HCT116 (cell line): ENCODE results near the gene SKI. TPM values are rescaled to one million over a fixed set of nuclear protein-coding genes. Genes with fewer than 3 reads are reported as not detected.

Experiments
- ATAC-seq: fragments of 200-7000 bp; cut with Tn5 transposase; 2 replicates; pipeline ENCODE4 v1.9.1; 2020; ENCODE audit warnings: mild to moderate bottlenecking, moderate library complexity
- BruUV-seq: library from RNA; stranded (reverse); fragments of 400-500 nt; replicated peaks from 2 replicates; lab custom pipeline; 2021; lab: Mats Ljungman, UMichigan
- CTCF ChIA-PET: fragments of 300-600 bp; sonication (Branson Sonifier 250); formaldehyde crosslinking; loops from one replicate; lab custom pipeline; 2021; ENCODE audit warnings: antibody characterized with exemption; lab: Charles Lee
- POLR2A ChIA-PET: fragments of 300-600, 350-600 bp; sonication (Branson Sonifier 250); formaldehyde crosslinking; loops from one replicate; lab custom pipeline; 2021; ENCODE audit warnings: antibody characterized with exemption; lab: Charles Lee
- RAD21 ChIA-PET, 2 experiments: fragments of 300-600 bp; sonication (Branson Sonifier 250); formaldehyde crosslinking; loops; one replicate each; lab custom pipeline; 2023; ENCODE audit warnings: low total read pairs in 2 of 2; ENCODE audit not compliant: uncharacterized antibody in 2 of 2, unreplicated experiment in 2 of 2, low non-redundant PET in 1 of 2; lab: Charles Lee
- DNase-seq: peaks from one replicate; pipeline ENCODE4 v3.0.0-alpha.2; 2010; ENCODE audit warnings: low read depth, low spot score
- H2AFZ ChIP-seq: fragments of 200-600 bp; shearing (Covaris generic), sonication (generic); 2 replicates; pipeline ENCODE4 v1.6.1; 2017; ENCODE audit warnings: low read depth, mixed run types, mixed read lengths, antibody characterized with exemption, low read length; ENCODE audit not compliant: poor library complexity, severe bottlenecking
- H3K27ac ChIP-seq: 2 replicates; pipeline ENCODE4 v1.5.1; 2012; ENCODE audit warnings: low read depth, low read length
- H3K27me3 ChIP-seq: fragments of 200-600 bp; sonication (generic); 2 replicates; pipeline ENCODE4 v1.6.1; 2016; ENCODE audit warnings: mixed run types, low read length, mixed read lengths; ENCODE audit not compliant: insufficient read depth
- H3K36me3 ChIP-seq, 2 experiments: fragments of 200-500 bp in 1 of 2; fragments of 200-600 bp in 1 of 2; sonication (Bioruptor generic) in 1 of 2; sonication (generic) in 1 of 2; 2 replicates each; pipeline versions ENCODE4 v1.5.1 to v1.6.1; 2014 to 2016; ENCODE audit warnings: low read length in 2 of 2, inconsistent platforms in 1 of 2, mixed read lengths in 1 of 2, mixed run types in 1 of 2; ENCODE audit not compliant: insufficient read depth in 2 of 2, control insufficient read depth in 1 of 2
- H3K4me1 ChIP-seq, 2 experiments: fragments of 200-600 bp in 1 of 2; sonication (generic) in 1 of 2; 2 replicates each; pipeline versions ENCODE4 v1.5.1 to v1.6.1; 2012 to 2017; ENCODE audit warnings: low read length in 2 of 2, inconsistent platforms in 1 of 2, mild to moderate bottlenecking in 1 of 2, mixed read lengths in 1 of 2, mixed run types in 1 of 2, moderate library complexity in 1 of 2; ENCODE audit not compliant: insufficient read depth in 2 of 2, control insufficient read depth in 1 of 2
- H3K4me2 ChIP-seq: fragments of 200-600 bp; sonication (generic); 2 replicates; pipeline ENCODE4 v1.6.1; 2017; ENCODE audit warnings: mixed run types, low read length, mixed read lengths
- H3K4me3 ChIP-seq, 2 experiments: fragments of 200-600 bp in 1 of 2; sonication (generic) in 1 of 2; replicated peaks in 1 of 2; 2 replicates each; pipeline ENCODE4 v1.5.1; 2011 to 2016; ENCODE audit warnings: low read length in 2 of 2, control low read depth in 1 of 2, low read depth in 1 of 2, mild to moderate bottlenecking in 1 of 2, mixed read lengths in 1 of 2, mixed run types in 1 of 2
- H3K79me2 ChIP-seq: fragments of 200-600 bp; sonication (generic); 2 replicates; pipeline ENCODE4 v1.6.1; 2017; ENCODE audit warnings: mild to moderate bottlenecking, mixed run types, low read length, moderate library complexity, mixed read lengths; ENCODE audit not compliant: insufficient read depth
- H3K9ac ChIP-seq: fragments of 200-600 bp; sonication (generic); 2 replicates; pipeline ENCODE4 v1.6.1; 2016; ENCODE audit warnings: low read length, mixed read lengths
- H3K9me2 ChIP-seq: fragments of 200-600 bp; sonication (generic), shearing (Covaris generic); 2 replicates; pipeline ENCODE4 v1.6.1; 2017; ENCODE audit warnings: mixed run types, mild to moderate bottlenecking, moderate library complexity; ENCODE audit not compliant: insufficient read depth
- H3K9me3 ChIP-seq, 2 experiments: fragments of 200-500 bp in 1 of 2; fragments of 200-600 bp in 1 of 2; sonication (Bioruptor generic) in 1 of 2; sonication (generic) in 1 of 2; 2 replicates each; pipeline ENCODE4 v1.6.1; 2014 to 2017; ENCODE audit warnings: low read length in 2 of 2, mixed read lengths in 2 of 2, inconsistent platforms in 1 of 2, low read depth in 1 of 2, mild to moderate bottlenecking in 1 of 2, mixed run types in 1 of 2, moderate library complexity in 1 of 2; ENCODE audit not compliant: control insufficient read depth in 1 of 2, insufficient read depth in 1 of 2
- H4K20me1 ChIP-seq: fragments of 200-600 bp; sonication (generic), shearing (Covaris generic); 2 replicates; pipeline ENCODE4 v1.6.1; 2017; ENCODE audit warnings: mixed run types, mild to moderate bottlenecking, moderate library complexity; ENCODE audit not compliant: insufficient read depth
- CBX3 ChIP-seq: IDR thresholded peaks from 2 replicates; pipeline ENCODE4 v1.6.1; 2012; ENCODE audit warnings: low read depth
- CEBPB ChIP-seq: IDR thresholded peaks from 2 replicates; pipeline ENCODE4 v1.6.1; 2012; ENCODE audit warnings: low read depth
- EZH2 ChIP-seq: fragments of 200-600 bp; sonication (generic); IDR thresholded peaks from 2 replicates; pipeline ENCODE4 v1.6.1; 2017; ENCODE audit warnings: antibody characterized with exemption, mixed run types
- EZH2phosphoT487 ChIP-seq: fragments of 200-600 bp; IDR thresholded peaks from 2 replicates; pipeline ENCODE4 v1.6.1; 2018; ENCODE audit warnings: antibody characterized with exemption, borderline replicate concordance
- FOSL1 ChIP-seq: IDR thresholded peaks from 2 replicates; pipeline ENCODE4 v1.6.1; 2012; ENCODE audit warnings: low read depth
- JUND ChIP-seq: IDR thresholded peaks from 2 replicates; pipeline ENCODE4 v1.6.1; 2012
- POLR2AphosphoS5 ChIP-seq: IDR thresholded peaks from 2 replicates; pipeline ENCODE4 v1.6.1; 2011; ENCODE audit warnings: mild to moderate bottlenecking, low read depth, low read length, moderate library complexity
- REST ChIP-seq: IDR thresholded peaks from 2 replicates; pipeline ENCODE4 v1.6.1; 2012; ENCODE audit warnings: low read depth
- TCF7L2 ChIP-seq: IDR thresholded peaks from 2 replicates; pipeline ENCODE4 v1.7.0; 2011; ENCODE audit warnings: borderline replicate concordance, inconsistent platforms; ENCODE audit not compliant: insufficient read depth, insufficient read length; ENCODE audit errors: extremely low read depth
- YY1 ChIP-seq: IDR thresholded peaks from 2 replicates; pipeline ENCODE4 v1.6.1; 2011; ENCODE audit warnings: low read length, low read depth, moderate library complexity, mild to moderate bottlenecking; ENCODE audit not compliant: insufficient replicate concordance; ENCODE audit errors: extremely low read depth
- ZNF274 ChIP-seq: fragments of 200-500 bp; sonication (Bioruptor generic); IDR thresholded peaks from 2 replicates; pipeline ENCODE4 v1.6.1; 2014; ENCODE audit warnings: mild to moderate bottlenecking, low read depth, low read length, inconsistent platforms
- intact Hi-C: fragments of 100-400 bp; cut with micrococcal nuclease; formaldehyde crosslinking; loops from 2 replicates; pipeline ENCODE4 v1.10.0; 2022
- total RNA-seq: library from RNA; stranded (reverse); gene quantifications from one replicate; pipeline ENCODE4 v1.2.1, GENCODE V29; 2021; ENCODE audit not compliant: unreplicated experiment

Gene SKI
- total RNA-seq, 1 experiment from 2014 or later, result 56.2 TPM

- no peak for ATAC-seq
- H3K4me3 ChIP-seq, result no peak overlapping the region
- POLR2A ChIA-PET, result no interaction called here
- H3K79me2 ChIP-seq, result no peaks in the 10 kb centered on the region
- no peaks in the 10 kb centered on the region for H3K27me3 ChIP-seq
- H3K9ac ChIP-seq, result no peak overlapping the region
- H3K4me2 ChIP-seq, result no peak overlapping the region
- no TSS peak for BruUV-seq
- H3K9me2 ChIP-seq, result no peaks in the 10 kb centered on the region
- H3K4me1 ChIP-seq, result no peaks in the 10 kb centered on the region; a peak in 1 of 4 replicates
- no peak for DNase-seq
- RAD21 ChIA-PET, result no interaction called here
- no peaks in the 10 kb centered on the region for H3K9me3 ChIP-seq
- no peak overlapping the region for H2AFZ ChIP-seq
- intact Hi-C loops, result no loop called here
- no peak overlapping the region for H3K27ac ChIP-seq
- CTCF ChIA-PET, result no interaction called here
- H4K20me1 ChIP-seq, result no peaks in the 10 kb centered on the region
- H3K36me3 ChIP-seq, result peaks cover 2 to 5% of the 10 kb centered on the region in 2 experiments; a peak in 1 of 4 replicates
- TF ChIP-seq REST (no peak), ZNF274 (no peak), TCF7L2 (no peak), CBX3 (no peak), YY1 (no peak), JUND (no peak), EZH2 (no peak), POLR2AphosphoS5 (no peak), FOSL1 (no peak), EZH2phosphoT487 (no peak), CEBPB (no peak)
Observed at GRCh38 chr1:2180297-2181245, 47.5 kb upstream of the SKI start.
